Right lobe of liver (tissue), 6 donors: ENCODE results near the gene TFCP2L1. TPM values are rescaled to one million over a fixed set of nuclear protein-coding genes. Genes with fewer than 3 reads are reported as not detected.

Experiments used
- ATAC-seq, 4 donors: fragments of 200-7000 bp; cut with Tn5 transposase; one replicate each; pipeline ENCODE4 v1.9.1; 2020; ENCODE audit warnings: mild to moderate bottlenecking in 4 of 4, moderate library complexity in 4 of 4
- DNase-seq, 3 donors: peaks; one replicate each; pipeline ENCODE4 v3.0.0-alpha.2; 2020
- H3K27ac ChIP-seq, 3 donors: fragments of 200-600 bp; one replicate each; pipeline ENCODE4 v1.8.0; 2022
- H3K27me3 ChIP-seq, 2 donors: fragments of 200-600 bp; one replicate each; pipeline ENCODE4 v1.8.0; 2022
- H3K36me3 ChIP-seq, 4 donors: fragments of 200-600 bp; sonication (generic) in 1 of 4; one replicate each; pipeline versions ENCODE4 v1.5.1 to v1.8.0; 2017 to 2022; ENCODE audit warnings: control low read depth in 1 of 4
- H3K4me1 ChIP-seq, 4 donors: fragments of 200-600 bp; sonication (generic) in 1 of 4; one replicate each; pipeline versions ENCODE4 v1.5.1 to v1.8.0; 2017 to 2022; ENCODE audit warnings: control low read depth in 1 of 4
- H3K4me3 ChIP-seq, 3 donors: fragments of 200-600 bp; one replicate each; pipeline ENCODE4 v1.8.0; 2022
- H3K9me3 ChIP-seq, 4 donors: fragments of 200-600 bp; sonication (generic) in 1 of 4; one replicate each; pipeline versions ENCODE4 v1.5.1 to v1.8.0; 2017 to 2022; ENCODE audit warnings: control low read depth in 1 of 4
- CTCF ChIP-seq, 4 donors: fragments of 200-600 bp in 3 of 4; fragments of 450-650 bp in 1 of 4; IDR thresholded peaks; one replicate each; pipeline versions ENCODE4 v1.5.1 to v1.8.0; 2016 to 2022; ENCODE audit warnings: antibody characterized with exemption in 4 of 4, mild to moderate bottlenecking in 2 of 4
- POLR2A ChIP-seq: fragments of 450-650 bp; IDR thresholded peaks from one replicate; pipeline ENCODE4 v1.6.1; 2017; ENCODE audit warnings: antibody characterized with exemption, mild to moderate bottlenecking
- WGBS: methylation state at CpG from one replicate; pipeline ENCODE4 v1.1.6; 2018; ENCODE audit warnings: low coverage, low lambda C conversion rate; ENCODE audit not compliant: insufficient coverage; ENCODE audit errors: missing lambda C conversion rate; 5-methylcytosine and 5-hydroxymethylcytosine counted together
- intact Hi-C, 2 donors: fragments of 100-400 bp; cut with DNase I; formaldehyde crosslinking; loops; one replicate each; pipeline versions ENCODE4 v1.11.2 to v1.14.1; 2022
- total RNA-seq, 6 experiments: library from RNA; depleted of rRNA in 2 of 6; stranded (reverse); fragments of >200 nt in 2 of 6; fragmentation: NEBNext Ultra II Directional in 3 of 6; extraction: Animal tissue kit (Norgen Biotek cat#: 25700) in 3 of 6; gene quantifications; one replicate each; pipeline versions ENCODE4 v1.1.0 to v1.2.4, GENCODE V29; 2016 to 2023
- donor health status: DM: no; HTN: yes; CAD: no.
- donor health status: DM: no; HTN: no; CAD: no.
- donor health status: DM: no; HTN: no; CAD: no.
- donor health status: DM: no; HTN: yes; CAD: no.
- donor health status: DM: no; HTN: yes; CAD: no.

The TFCP2L1 gene
- total RNA-seq, 6 experiments from 2014 or later = 0.26 to 1.7 (median 0.34) TPM

GRCh38 chr2:121200011-121200347 is 85.0 kb downstream of the TFCP2L1 start:
- WGBS = 70% methylated on average over 2 of the region's 8 CpGs

GRCh38 chr2:121199281-121200010 is 85.6 kb downstream of the TFCP2L1 start:
- DNase-seq = peak in 2 of 3 donors; percentile 34 to 40
- no peak overlapping the region for H3K4me3 ChIP-seq
- H3K36me3 ChIP-seq = no peaks in the 10 kb centered on the region
- no peaks in the 10 kb centered on the region for H3K9me3 ChIP-seq
- H3K27ac ChIP-seq = no peak overlapping the region
- H3K4me1 ChIP-seq = no peaks in the 10 kb centered on the region
- WGBS = 84% methylated on average over 9 of the region's 10 CpGs
- intact Hi-C loops = no loop called here
- TF ChIP-seq POLR2A (no peak), CTCF (IDR thresholded peaks at IDR 0.05) (no peak)
- no peaks in the 10 kb centered on the region for H3K27me3 ChIP-seq
- ATAC-seq = no peak

More at GRCh38 chr2:121200011-121200347, 85.0 kb downstream of the TFCP2L1 start:
- intact Hi-C loops = no loop called here
- Histone ChIP-seq H3K36me3 (no peaks in the 10 kb centered on the region), H3K9me3 (no peaks in the 10 kb centered on the region), H3K27me3 (no peaks in the 10 kb centered on the region), H3K4me3 (no peak overlapping the region), H3K4me1 (no peaks in the 10 kb centered on the region), H3K27ac (no peak overlapping the region)
- no peak for ATAC-seq
- no peak for TF ChIP-seq CTCF (IDR thresholded peaks at IDR 0.05)
- peak in 1 of 3 donors; percentile 50 for DNase-seq

GRCh38 chr2:121197369-121198091 is 87.5 kb downstream of the TFCP2L1 start:
- H3K9me3 ChIP-seq = no peaks in the 10 kb centered on the region
- H3K4me1 ChIP-seq = no peaks in the 10 kb centered on the region
- H3K4me3 ChIP-seq = no peak overlapping the region
- peak; percentile 49 to 58 (median 52) for DNase-seq
- 66% methylated on average over 14 of the region's 19 CpGs for WGBS
- no peaks in the 10 kb centered on the region for H3K27me3 ChIP-seq
- H3K27ac ChIP-seq = no peak overlapping the region
- intact Hi-C loops = no loop called here
- peak; percentile 61 to 73 (median 65) for ATAC-seq
- TF ChIP-seq POLR2A (no peak), CTCF (IDR thresholded peaks at IDR 0.05) (no peak)
- H3K36me3 ChIP-seq = no peaks in the 10 kb centered on the region

GRCh38 chr2:121196849-121197155 is 88.2 kb downstream of the TFCP2L1 start:
- TF ChIP-seq POLR2A = no peak
- TF ChIP-seq CTCF (IDR thresholded peaks at IDR 0.05) = no peak
- H3K36me3 ChIP-seq = no peaks in the 10 kb centered on the region
- ATAC-seq (no peak), DNase-seq (peak in 2 of 3 donors; percentile 34 to 41)
- H3K4me3 ChIP-seq = no peak overlapping the region
- 90% methylated on average over 4 of the region's 8 CpGs for WGBS
- no peaks in the 10 kb centered on the region for H3K4me1 ChIP-seq
- no peaks in the 10 kb centered on the region for H3K27me3 ChIP-seq
- no peaks in the 10 kb centered on the region for H3K9me3 ChIP-seq
- H3K27ac ChIP-seq = no peak overlapping the region
- intact Hi-C loops = no loop called here
